GM18519 (cell line): ENCODE results near the gene ATXN7L2.

Source experiments
- ATAC-seq: cut with Tn5 transposase; IDR thresholded peaks from one replicate; pipeline ENCODE4 v1.9.1; 2021; ENCODE audit warnings: mild to moderate bottlenecking, moderate library complexity; ENCODE audit not compliant: unreplicated experiment, low FRiP score

Gene ATXN7L2

GRCh38 chr1:109475261-109475660, 8.4 kb upstream of the ATXN7L2 start:
- ATAC-seq = no peak

- ATAC-seq = no peak
These were observed 6.9 kb upstream of the ATXN7L2 start for GRCh38 chr1:109476825-109477224.

GRCh38 chr1:109477821-109478220, 5.9 kb upstream of the ATXN7L2 start:
- no peak for ATAC-seq

GRCh38 chr1:109478806-109479205, 4.9 kb upstream of the ATXN7L2 start:
- no peak for ATAC-seq

- ATAC-seq = no peak
These were observed 4.4 kb upstream of the ATXN7L2 start for GRCh38 chr1:109479311-109479710.

- no peak for ATAC-seq
These were observed 3.8 kb upstream of the ATXN7L2 start for GRCh38 chr1:109479901-109480300.

GRCh38 chr1:109481646-109482045, 2.1 kb upstream of the ATXN7L2 start:
- no peak for ATAC-seq

- ATAC-seq = no peak
These were observed 1.5 kb upstream of the ATXN7L2 start for GRCh38 chr1:109482242-109482641.

- peak; percentile 6 for ATAC-seq
These were observed 674 bp upstream of the ATXN7L2 start for GRCh38 chr1:109482791-109483671.

- ATAC-seq = no peak
These were observed 842 bp downstream of the ATXN7L2 start for GRCh38 chr1:109484519-109484975.

GRCh38 chr1:109485001-109485400, 1.3 kb downstream of the ATXN7L2 start:
- no peak for ATAC-seq

- ATAC-seq = no peak
These were observed 3.6 kb downstream of the ATXN7L2 start for GRCh38 chr1:109487261-109487660.

GRCh38 chr1:109488201-109488600, 4.5 kb downstream of the ATXN7L2 start:
- ATAC-seq = no peak

- no peak for ATAC-seq
These were observed 5.0 kb downstream of the ATXN7L2 start for GRCh38 chr1:109488696-109489095.

- no peak for ATAC-seq
These were observed 6.6 kb downstream of the ATXN7L2 start for GRCh38 chr1:109490029-109490933.

- no peak for ATAC-seq
These were observed 7.2 kb downstream of the ATXN7L2 start for GRCh38 chr1:109490934-109491302.

GRCh38 chr1:109491372-109491771, 7.7 kb downstream of the ATXN7L2 start:
- ATAC-seq = no peak

- no peak for ATAC-seq
These were observed 9.1 kb downstream of the ATXN7L2 start for GRCh38 chr1:109492779-109493178.

GRCh38 chr1:109493227-109493626, 9.5 kb downstream of the ATXN7L2 start:
- no peak for ATAC-seq

- peak; percentile 70 for ATAC-seq
These were observed 10.3 kb downstream of the ATXN7L2 start, which contains the start of gene CYB561D1 for GRCh38 chr1:109493805-109494539. Gene CYB561D1, plus strand, starts transcription at chr1:109494094. Its CDS starts 46 bp downstream, at chr1:109494140.
